Measurements from ENCODE around the gene BSN.

The BSN gene

GRCh38 chr3:49611291-49611690 lies 57.0 kb downstream of the BSN start:
- peaks cover 16% of the 10 kb centered on the region for H3K4me1 ChIP-seq (ENCODE audit: control insufficient read depth, insufficient read depth, low read depth, low read length)
- H3K27ac ChIP-seq (ENCODE audit: low read length, poor library complexity, severe bottlenecking), result no peak overlapping the region
- no peak overlapping the region for H4K8ac ChIP-seq (ENCODE audit: low read length)
- peaks cover 3% of the 10 kb centered on the region for H3K9me3 ChIP-seq (ENCODE audit: control insufficient read depth, low read length)
- no peak overlapping the region for H3K18ac ChIP-seq (ENCODE audit: low read depth in 1 of 2, low read length in 2 of 2)
- H3K4me3 ChIP-seq (ENCODE audit: insufficient read depth in 1 of 2, low read depth in 1 of 2, low read length in 2 of 2), result no peak overlapping the region
- H4K91ac ChIP-seq (ENCODE audit: low read length), result no peak overlapping the region
- H3K27me3 ChIP-seq (ENCODE audit: control insufficient read depth in 1 of 2, insufficient read depth in 1 of 2, low read length in 2 of 2), result no peaks in the 10 kb centered on the region
- no peak overlapping the region for H2BK120ac ChIP-seq (ENCODE audit: low read depth, low read length)
- H3K23ac ChIP-seq (ENCODE audit: low read length in 2 of 2), result no peak overlapping the region
- H3K14ac ChIP-seq (ENCODE audit: low read length in 2 of 2), result no peak overlapping the region
- no peak overlapping the region for H3K9ac ChIP-seq (ENCODE audit: low read length)
- H3K36me3 ChIP-seq (ENCODE audit: control insufficient read depth in 1 of 2, insufficient read depth in 2 of 2, low read depth in 1 of 2, low read length in 2 of 2), result no peaks in the 10 kb centered on the region
- WGBS, result 70% methylated on average over 6 of the region's 6 CpGs
- no peak overlapping the region for H2AK5ac ChIP-seq (ENCODE audit: low read length, severe bottlenecking)
- H3K79me1 ChIP-seq (replicated peaks; ENCODE audit: low read length, poor library complexity, severe bottlenecking), result no peaks in the 10 kb centered on the region
- H2BK12ac ChIP-seq (ENCODE audit: low read length in 2 of 2), result no peak overlapping the region
- H2BK15ac ChIP-seq (ENCODE audit: low read depth, poor library complexity, severe bottlenecking), result no peak overlapping the region
- H2BK5ac ChIP-seq (ENCODE audit: low read depth, low read length, poor library complexity, severe bottlenecking), result no peak overlapping the region
- H2AFZ ChIP-seq (ENCODE audit: low read depth, low read length), result no peak overlapping the region
- no peak overlapping the region for H3K4me2 ChIP-seq (ENCODE audit: low read length, poor library complexity, severe bottlenecking)
- no peak overlapping the region for H3K4ac ChIP-seq (ENCODE audit: low read depth in 1 of 2, low read length in 2 of 2)
- no peak for DNase-seq

DNA sequence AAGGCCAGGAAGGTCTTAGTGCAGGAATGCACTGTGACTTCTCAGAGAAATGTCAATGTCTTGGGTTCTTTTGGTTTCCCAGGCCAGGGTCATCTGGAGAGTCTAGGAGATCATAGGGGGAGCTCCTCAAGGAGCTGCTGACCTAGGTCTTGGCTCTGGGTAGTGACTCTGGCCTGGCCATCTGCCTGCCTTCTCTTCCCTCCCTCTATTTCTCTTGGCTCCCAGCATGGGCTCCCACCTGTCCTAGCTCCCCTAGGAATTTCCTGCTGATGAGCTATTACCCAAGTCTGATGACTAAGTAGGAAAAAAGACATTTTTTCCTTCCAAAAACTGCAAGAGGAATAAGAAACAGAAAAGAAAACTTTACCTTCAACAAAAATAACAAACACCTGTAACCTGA lies 57.4 kb downstream of the BSN start:
- no peak overlapping the region for H2AK5ac ChIP-seq (ENCODE audit: low read length, severe bottlenecking)
- H3K9ac ChIP-seq (ENCODE audit: low read length), result no peak overlapping the region
- H3K18ac ChIP-seq (ENCODE audit: low read depth in 1 of 2, low read length in 2 of 2), result no peak overlapping the region
- no peak for DNase-seq
- H3K4me3 ChIP-seq (ENCODE audit: insufficient read depth in 1 of 2, low read depth in 1 of 2, low read length in 2 of 2), result no peak overlapping the region
- H3K14ac ChIP-seq (ENCODE audit: low read length in 2 of 2), result no peak overlapping the region
- H3K36me3 ChIP-seq (ENCODE audit: control insufficient read depth in 1 of 2, insufficient read depth in 2 of 2, low read depth in 1 of 2, low read length in 2 of 2), result no peaks in the 10 kb centered on the region
- no peak overlapping the region for H2BK15ac ChIP-seq (ENCODE audit: low read depth, poor library complexity, severe bottlenecking)
- H3K27me3 ChIP-seq (ENCODE audit: control insufficient read depth in 1 of 2, insufficient read depth in 1 of 2, low read length in 2 of 2), result no peaks in the 10 kb centered on the region
- H4K91ac ChIP-seq (ENCODE audit: low read length), result no peak overlapping the region
- H3K4ac ChIP-seq (ENCODE audit: low read depth in 1 of 2, low read length in 2 of 2), result no peak overlapping the region
- H4K8ac ChIP-seq (ENCODE audit: low read length), result no peak overlapping the region
- peaks cover 3% of the 10 kb centered on the region for H3K9me3 ChIP-seq (ENCODE audit: control insufficient read depth, low read length)
- no peak overlapping the region for H3K27ac ChIP-seq (ENCODE audit: low read length, poor library complexity, severe bottlenecking)
- H3K79me1 ChIP-seq (replicated peaks; ENCODE audit: low read length, poor library complexity, severe bottlenecking), result no peaks in the 10 kb centered on the region
- no peak overlapping the region for H2BK5ac ChIP-seq (ENCODE audit: low read depth, low read length, poor library complexity, severe bottlenecking)
- H2AFZ ChIP-seq (ENCODE audit: low read depth, low read length), result no peak overlapping the region
- H2BK120ac ChIP-seq (ENCODE audit: low read depth, low read length), result no peak overlapping the region
- H3K4me2 ChIP-seq (ENCODE audit: low read length, poor library complexity, severe bottlenecking), result no peak overlapping the region
- no peak overlapping the region for H2BK12ac ChIP-seq (ENCODE audit: low read length in 2 of 2)
- no peak overlapping the region for H3K23ac ChIP-seq (ENCODE audit: low read length in 2 of 2)
- H3K4me1 ChIP-seq (ENCODE audit: control insufficient read depth, insufficient read depth, low read depth, low read length), result peaks cover 18% of the 10 kb centered on the region

- Histone ChIP-seq H2BK12ac (ENCODE audit: low read length in 2 of 2) (no peak overlapping the region), H3K4me1 (ENCODE audit: control insufficient read depth, insufficient read depth, low read depth, low read length) (peaks cover 19% of the 10 kb centered on the region)
- WGBS, result 68% methylated on average over 1 of the region's 1 CpG
Observed at GRCh38 chr3:49614936-49615335, 60.7 kb downstream of the BSN start.

GRCh38 chr3:49616061-49616460 lies 61.8 kb downstream of the BSN start:
- Histone ChIP-seq H3K27ac (ENCODE audit: low read length, poor library complexity, severe bottlenecking) (peak overlapping the region; percentile 99), H3K23ac (ENCODE audit: low read length in 2 of 2) (no peak overlapping the region), H3K9me3 (ENCODE audit: control insufficient read depth, low read length) (peaks cover 3% of the 10 kb centered on the region), H3K9ac (ENCODE audit: low read length) (no peak overlapping the region), H3K4me2 (ENCODE audit: low read length, poor library complexity, severe bottlenecking) (peak overlapping the region; percentile 1), H3K4me1 (ENCODE audit: control insufficient read depth, insufficient read depth, low read depth, low read length) (peaks cover 19% of the 10 kb centered on the region), H3K27me3 (ENCODE audit: control insufficient read depth in 1 of 2, insufficient read depth in 1 of 2, low read length in 2 of 2) (peaks cover 0 to 6% of the 10 kb centered on the region in 2 experiments), H3K4ac (ENCODE audit: low read depth in 1 of 2, low read length in 2 of 2) (no peak overlapping the region), H3K79me1 (replicated peaks; ENCODE audit: low read length, poor library complexity, severe bottlenecking) (no peaks in the 10 kb centered on the region), H3K18ac (ENCODE audit: low read depth in 1 of 2, low read length in 2 of 2) (no peak overlapping the region), H2BK5ac (ENCODE audit: low read depth, low read length, poor library complexity, severe bottlenecking) (peak overlapping the region; percentile 51), H3K4me3 (ENCODE audit: insufficient read depth in 1 of 2, low read depth in 1 of 2, low read length in 2 of 2) (no peak overlapping the region), H2BK15ac (ENCODE audit: low read depth, poor library complexity, severe bottlenecking) (no peak overlapping the region), H2AFZ (ENCODE audit: low read depth, low read length) (no peak overlapping the region), H2BK12ac (ENCODE audit: low read length in 2 of 2) (no peak overlapping the region), H3K36me3 (ENCODE audit: control insufficient read depth in 1 of 2, insufficient read depth in 2 of 2, low read depth in 1 of 2, low read length in 2 of 2) (no peaks in the 10 kb centered on the region), H2BK120ac (ENCODE audit: low read depth, low read length) (no peak overlapping the region), H3K14ac (ENCODE audit: low read length in 2 of 2) (no peak overlapping the region), H2AK5ac (ENCODE audit: low read length, severe bottlenecking) (no peak overlapping the region), H4K8ac (ENCODE audit: low read length) (no peak overlapping the region), H4K91ac (ENCODE audit: low read length) (no peak overlapping the region)
- DNase-seq, result no peak
- WGBS, result 30% methylated on average over 1 of the region's 1 CpG

More at GRCh38 chr3:49614936-49615335, 60.7 kb downstream of the BSN start:
- H3K23ac ChIP-seq (ENCODE audit: low read length in 2 of 2), result no peak overlapping the region
- no peak overlapping the region for H3K4ac ChIP-seq (ENCODE audit: low read depth in 1 of 2, low read length in 2 of 2)
- H3K4me3 ChIP-seq (ENCODE audit: insufficient read depth in 1 of 2, low read depth in 1 of 2, low read length in 2 of 2), result no peak overlapping the region
- no peak overlapping the region for H3K4me2 ChIP-seq (ENCODE audit: low read length, poor library complexity, severe bottlenecking)
- H3K27me3 ChIP-seq (ENCODE audit: control insufficient read depth in 1 of 2, insufficient read depth in 1 of 2, low read length in 2 of 2), result peaks cover 0 to 3% of the 10 kb centered on the region in 2 experiments
- no peak overlapping the region for H4K91ac ChIP-seq (ENCODE audit: low read length)
- H3K79me1 ChIP-seq (replicated peaks; ENCODE audit: low read length, poor library complexity, severe bottlenecking), result no peaks in the 10 kb centered on the region
- H2BK5ac ChIP-seq (ENCODE audit: low read depth, low read length, poor library complexity, severe bottlenecking), result no peak overlapping the region
- peaks cover 3% of the 10 kb centered on the region for H3K9me3 ChIP-seq (ENCODE audit: control insufficient read depth, low read length)
- H3K27ac ChIP-seq (ENCODE audit: low read length, poor library complexity, severe bottlenecking), result no peak overlapping the region
- no peak overlapping the region for H4K8ac ChIP-seq (ENCODE audit: low read length)
- no peak overlapping the region for H3K14ac ChIP-seq (ENCODE audit: low read length in 2 of 2)
- no peak overlapping the region for H3K9ac ChIP-seq (ENCODE audit: low read length)
- no peaks in the 10 kb centered on the region for H3K36me3 ChIP-seq (ENCODE audit: control insufficient read depth in 1 of 2, insufficient read depth in 2 of 2, low read depth in 1 of 2, low read length in 2 of 2)
- no peak overlapping the region for H2BK120ac ChIP-seq (ENCODE audit: low read depth, low read length)
- H3K18ac ChIP-seq (ENCODE audit: low read depth in 1 of 2, low read length in 2 of 2), result no peak overlapping the region
- H2AFZ ChIP-seq (ENCODE audit: low read depth, low read length), result no peak overlapping the region
- peak overlapping the region; percentile 99 for H2AK5ac ChIP-seq (ENCODE audit: low read length, severe bottlenecking)
- DNase-seq, result no peak
- H2BK15ac ChIP-seq (ENCODE audit: low read depth, poor library complexity, severe bottlenecking), result no peak overlapping the region

All from mesenchymal stem cell (in vitro differentiated cells and primary cell).